Keratinocyte (primary cell): Measurements from ENCODE around the gene CDS1.

Experiments
- CTCF ChIP-seq, 3 experiments: IDR thresholded peaks in 1 of 3; conservative IDR thresholded peaks in 1 of 3; optimal IDR thresholded peaks in 1 of 3; 2 replicates in 2 of 3; 3 replicates in 1 of 3; pipeline versions ENCODE3 to v1.5.1; 2011; ENCODE audit warnings: low read length in 3 of 3, mild to moderate bottlenecking in 3 of 3, moderate library complexity in 2 of 3, control low read depth in 1 of 3, inconsistent platforms in 1 of 3; ENCODE audit not compliant: insufficient read depth in 2 of 3; ENCODE audit errors: extremely low read depth in 1 of 3
- EZH2 ChIP-seq: IDR thresholded peaks from one replicate; pipeline ENCODE4 v1.6.1; 2012; ENCODE audit warnings: inconsistent platforms, mild to moderate bottlenecking, low read length, moderate library complexity

- TF ChIP-seq CTCF (optimal IDR thresholded peaks at IDR 0.05 in 1 of 3, IDR thresholded peaks at IDR 0.05 in 1 of 3, conservative IDR thresholded peaks at IDR 0.05 in 1 of 3; ENCODE audit: extremely low read depth in 1 of 3, insufficient read depth in 2 of 3, low read length in 3 of 3) (no peak), EZH2 (no peak)
Observed at GRCh38 chr4:84689197-84689596, 106.3 kb downstream of the CDS1 start.
